T-helper 2 cell (primary cell): Measurements from ENCODE around the gene MAN2A1.
A peak's percentile ranks its signal among the peaks of the same experiment; 100 is the strongest.
"Not testable (repeated sequence)": the region's sequence is repeated elsewhere in the genome, so short reads cannot be mapped to it uniquely, and the experiment has no call there.

Experiments
- DNase-seq, 5 experiments: peaks; one replicate each; pipeline versions ENCODE4 v3.0.0 to v3.0.0-alpha.2; 2012 to 2022

The MAN2A1 gene

GRCh38 chr5:109759306-109759705, 69.6 kb downstream of the MAN2A1 start:
- DNase-seq: no peak

GRCh38 chr5:109760130-109760529, 70.4 kb downstream of the MAN2A1 start:
- DNase-seq: not testable (repeated sequence)

- DNase-seq: no peak
These were observed 73.1 kb downstream of the MAN2A1 start for GRCh38 chr5:109762821-109763220.

GRCh38 chr5:109767184-109767995, 77.7 kb downstream of the MAN2A1 start:
- DNase-seq: no peak

GRCh38 chr5:109767997-109768396, 78.3 kb downstream of the MAN2A1 start:
- DNase-seq: no peak

- no peak for DNase-seq
These were observed 80.0 kb downstream of the MAN2A1 start for GRCh38 chr5:109769597-109770291.

- DNase-seq: no peak
These were observed 85.4 kb downstream of the MAN2A1 start for GRCh38 chr5:109775130-109775529.

GRCh38 chr5:109779036-109779735, 89.5 kb downstream of the MAN2A1 start:
- peak in 1 of 5 experiments; percentile 14 for DNase-seq

- DNase-seq: no peak
These were observed 95.0 kb downstream of the MAN2A1 start for GRCh38 chr5:109784687-109785086.

- no peak for DNase-seq
These were observed 96.6 kb downstream of the MAN2A1 start for GRCh38 chr5:109786206-109786855.

- peak in 1 of 5 experiments; percentile 49 for DNase-seq
These were observed 98.9 kb downstream of the MAN2A1 start for GRCh38 chr5:109788596-109788995.

GRCh38 chr5:109792613-109793012, 102.9 kb downstream of the MAN2A1 start:
- no peak for DNase-seq

- no peak for DNase-seq
These were observed 114.1 kb downstream of the MAN2A1 start for GRCh38 chr5:109803854-109804253.

GRCh38 chr5:109805472-109805871, 115.7 kb downstream of the MAN2A1 start:
- no peak for DNase-seq

GRCh38 chr5:109805883-109806282, 116.2 kb downstream of the MAN2A1 start:
- no peak for DNase-seq

GRCh38 chr5:109812698-109813097, 123.0 kb downstream of the MAN2A1 start:
- DNase-seq: no peak

GRCh38 chr5:109816732-109817131, 127.0 kb downstream of the MAN2A1 start:
- DNase-seq: no peak

- no peak for DNase-seq
These were observed 130.2 kb downstream of the MAN2A1 start for GRCh38 chr5:109819878-109820277.

GRCh38 chr5:109823597-109823996, 133.9 kb downstream of the MAN2A1 start:
- DNase-seq: no peak

- DNase-seq: no peak
These were observed 135.7 kb downstream of the MAN2A1 start for GRCh38 chr5:109825450-109825849.

- no peak for DNase-seq
These were observed 136.7 kb downstream of the MAN2A1 start for GRCh38 chr5:109826426-109826825.

GRCh38 chr5:109829331-109829730, 139.6 kb downstream of the MAN2A1 start:
- no peak for DNase-seq

GRCh38 chr5:109830955-109831502, 141.3 kb downstream of the MAN2A1 start:
- DNase-seq: no peak
